Measurements from ENCODE around the gene RNF157. TPM values are rescaled to one million over a fixed set of nuclear protein-coding genes. Genes with fewer than 3 reads are reported as not detected.

RNF157 gene
- total and polyA plus RNA-seq, 2 of the 4 experiments (the other 2 are of a cell fraction) = 0.54 to 1.3 TPM

- DNase-seq (no peak), ATAC-seq (ENCODE audit: low read depth) (no peak)
- Histone ChIP-seq H3K56ac (ENCODE audit: extremely low read depth, insufficient read depth, low read length) (no peak overlapping the region), H3K23ac (ENCODE audit: low read depth, low read length) (no peak overlapping the region), H3K9me3 (ENCODE audit: control insufficient read depth, insufficient read depth, low read length) (no peaks in the 10 kb centered on the region), H2AFZ (replicated peaks; ENCODE audit: low read length, poor library complexity) (no peak overlapping the region), H3K27ac (ENCODE audit: insufficient read depth, low read length) (no peak overlapping the region), H3K36me3 (ENCODE audit: control insufficient read depth, insufficient read depth, low read length) (peaks cover 62% of the 10 kb centered on the region), H3K4ac (ENCODE audit: low read depth, low read length) (no peak overlapping the region), H4K20me1 (ENCODE audit: insufficient read depth, low read length) (no peaks in the 10 kb centered on the region; the same call in 1 of the 2 replicates), H3K27me3 (ENCODE audit: control insufficient read depth, insufficient read depth, low read length) (no peaks in the 10 kb centered on the region), H2BK15ac (ENCODE audit: low read depth, low read length) (no peak overlapping the region), H2BK5ac (ENCODE audit: low read depth, low read length, poor library complexity, severe bottlenecking) (no peak overlapping the region), H3K79me1 (ENCODE audit: low read depth in 1 of 2, low read length in 2 of 2) (peaks cover 5 to 20% of the 10 kb centered on the region in 2 experiments; a peak in 3 of 4 replicates), H3K18ac (ENCODE audit: low read depth, low read length) (no peak overlapping the region), H3K9me1 (ENCODE audit: insufficient read depth, low read length) (no peaks in the 10 kb centered on the region), H2BK120ac (ENCODE audit: low read depth, low read length) (no peak overlapping the region), H3K4me3 (ENCODE audit: insufficient read depth, low read depth, low read length) (no peak overlapping the region), H4K8ac (ENCODE audit: low read depth in 2 of 2, low read length in 2 of 2) (no peak overlapping the region), H3K4me1 (ENCODE audit: control insufficient read depth, insufficient read depth, low read length) (no peaks in the 10 kb centered on the region), H2BK20ac (ENCODE audit: low read depth, low read length) (no peak overlapping the region), H4K91ac (ENCODE audit: insufficient read depth, low read depth, low read length) (no peak overlapping the region), H4K5ac (ENCODE audit: low read depth, low read length) (no peak overlapping the region), H3K9ac (ENCODE audit: low read depth, low read length) (no peak overlapping the region), H2AK9ac (replicated peaks; ENCODE audit: low read depth, low read length, poor library complexity) (peak overlapping the region; percentile 28), H3K4me2 (ENCODE audit: low read depth, low read length) (no peak overlapping the region), H3K14ac (replicated peaks; ENCODE audit: low read depth, low read length) (no peak overlapping the region), H2AK5ac (ENCODE audit: low read depth, low read length) (no peak overlapping the region)
- in situ Hi-C loops (cut with MboI; ENCODE audit: low sequenced_read_pairs) (no loop called here), dilution Hi-C loops (cut with HindIII; ENCODE audit: low sequenced_read_pairs, unreplicated experiment) (no loop called here), intact Hi-C loops (cut with micrococcal nuclease) (no loop called here)
- no CpG with 5 or more reads among the region's 11 CpGs for WGBS, 2 experiments (ENCODE audit: extremely low coverage in 2 of 2, insufficient read length in 1 of 2)
- CTCF ChIA-PET = no interaction called here
- POLR2A ChIA-PET (ENCODE audit: unreplicated experiment) = no interaction called here
- TF ChIP-seq SMC3 (IDR thresholded peaks at IDR 0.05; ENCODE audit: low read depth, low read length) (no peak), RFX5 (IDR thresholded peaks at IDR 0.05; ENCODE audit: low read depth, low read length) (no peak)
- TF ChIP-seq, protein P1, sequence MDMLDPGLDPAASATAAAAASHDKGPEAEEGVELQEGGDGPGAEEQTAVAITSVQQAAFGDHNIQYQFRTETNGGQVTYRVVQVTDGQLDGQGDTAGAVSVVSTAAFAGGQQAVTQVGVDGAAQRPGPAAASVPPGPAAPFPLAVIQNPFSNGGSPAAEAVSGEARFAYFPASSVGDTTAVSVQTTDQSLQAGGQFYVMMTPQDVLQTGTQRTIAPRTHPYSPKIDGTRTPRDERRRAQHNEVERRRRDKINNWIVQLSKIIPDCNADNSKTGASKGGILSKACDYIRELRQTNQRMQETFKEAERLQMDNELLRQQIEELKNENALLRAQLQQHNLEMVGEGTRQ (IDR thresholded peaks at IDR 0.05; ENCODE audit: low read depth, low read length) = no peak
- no TSS peak for BruUV-seq (replicated peaks)
These were observed 146.2 kb downstream of the RNF157 start for GRCh38 chr17:76094046-76094445.

All from IMR-90 (cell line).